T-helper 22 cell (primary cell): ENCODE measurements around the gene NDUFA11.

ENCODE experiments used
- DNase-seq: peaks from one replicate; pipeline ENCODE4 v3.0.0-alpha.2; 2020; ENCODE audit warnings: low read depth

Gene NDUFA11

GRCh38 chr19:5903624-5904351 is at the start of gene NDUFA11:
NDUFA11 (minus strand) TSS chr19:5903790; CDS start chr19:5903708, 82 bp downstream.
- peak; percentile 93 for DNase-seq

- no peak for DNase-seq
Measured at GRCh38 chr19:5953030-5953589, 49.5 kb upstream of the NDUFA11 start.

GRCh38 chr19:5952193-5953029 is 48.8 kb upstream of the NDUFA11 start:
- no peak for DNase-seq

GRCh38 chr19:5951338-5951861 is 47.8 kb upstream of the NDUFA11 start:
- no peak for DNase-seq

- no peak for DNase-seq
Measured at GRCh38 chr19:5950741-5951140, 47.2 kb upstream of the NDUFA11 start.

GRCh38 chr19:5949792-5950305 is 46.3 kb upstream of the NDUFA11 start:
- DNase-seq: peak; percentile 13

GRCh38 chr19:5948752-5949564 is 45.4 kb upstream of the NDUFA11 start:
- no peak for DNase-seq

GRCh38 chr19:5947435-5947834 is 43.8 kb upstream of the NDUFA11 start:
- DNase-seq: no peak

- no peak for DNase-seq
Measured at GRCh38 chr19:5943623-5944022, 40.0 kb upstream of the NDUFA11 start.

- no peak for DNase-seq
Measured at GRCh38 chr19:5943045-5943444, 39.5 kb upstream of the NDUFA11 start.

- DNase-seq: no peak
Measured at GRCh38 chr19:5941673-5942072, 38.1 kb upstream of the NDUFA11 start.

- DNase-seq: no peak
Measured at GRCh38 chr19:5940260-5941208, 36.9 kb upstream of the NDUFA11 start.

GRCh38 chr19:5937550-5937949 is 34.0 kb upstream of the NDUFA11 start:
- DNase-seq: no peak

GRCh38 chr19:5936292-5936592 is 32.7 kb upstream of the NDUFA11 start:
- DNase-seq: no peak

- DNase-seq: no peak
Measured at GRCh38 chr19:5935473-5936291, 32.1 kb upstream of the NDUFA11 start.

- no peak for DNase-seq
Measured at GRCh38 chr19:5934774-5935472, 31.3 kb upstream of the NDUFA11 start.

GRCh38 chr19:5934069-5934401 is 30.4 kb upstream of the NDUFA11 start:
- no peak for DNase-seq

- no peak for DNase-seq
Measured at GRCh38 chr19:5933391-5934068, 29.9 kb upstream of the NDUFA11 start.
